Prostate gland (tissue), 2 donors: ENCODE results near the gene SFT2D3. TPM values are rescaled to one million over a fixed set of nuclear protein-coding genes. Genes with fewer than 3 reads are reported as not detected.

Experiments
- DNase-seq: peaks from one replicate; pipeline ENCODE4 v3.0.0-alpha.2; 2019; ENCODE audit warnings: low spot score
- H3K27ac ChIP-seq, 2 donors: fragments of 200-600 bp; sonication (generic); 2 replicates each; pipeline ENCODE4 v1.5.1; 2017 to 2019
- H3K27me3 ChIP-seq: fragments of 200-600 bp; sonication (generic); replicated peaks from 2 replicates; pipeline ENCODE4 v1.5.1; 2019; ENCODE audit not compliant: insufficient read depth
- H3K36me3 ChIP-seq, 2 donors: fragments of 200-600 bp; sonication (generic); 1 replicate in 1 of 2; 2 replicates in 1 of 2; pipeline versions ENCODE4 v1.5.1 to v1.8.1; 2017 to 2019
- H3K4me1 ChIP-seq: fragments of 200-600 bp; sonication (generic); replicated peaks from 2 replicates; pipeline ENCODE4 v1.5.1; 2019
- H3K4me3 ChIP-seq, 2 donors: fragments of 200-600 bp; sonication (generic); 2 replicates each; pipeline ENCODE4 v1.5.1; 2017 to 2019
- H3K9me3 ChIP-seq: fragments of 200-600 bp; sonication (generic); 2 replicates; pipeline ENCODE4 v1.5.1; 2017
- CTCF ChIP-seq, 4 experiments: fragments of 200-600 bp in 2 of 4; fragments of 450-650 bp in 2 of 4; sonication (generic) in 2 of 4; IDR thresholded peaks; 1 replicate in 3 of 4; 2 replicates in 1 of 4; pipeline ENCODE4 v1.5.1; 2016 to 2019; ENCODE audit warnings: antibody characterized with exemption in 4 of 4, mild to moderate bottlenecking in 2 of 4, moderate library complexity in 2 of 4
- POLR2A ChIP-seq: fragments of 450-650 bp; IDR thresholded peaks from one replicate; pipeline ENCODE4 v1.6.1; 2016; ENCODE audit warnings: antibody characterized with exemption, mild to moderate bottlenecking
- POLR2AphosphoS5 ChIP-seq: sonication (generic); formaldehyde crosslinking; IDR thresholded peaks from one replicate; pipeline ENCODE4 v1.6.1; 2017; ENCODE audit warnings: antibody characterized with exemption
- whole genome bisulfite sequencing: methylation state at CpG from one replicate; pipeline ENCODE4 v1.1.5; 2018; 5-methylcytosine and 5-hydroxymethylcytosine counted together
- intact Hi-C: fragments of 100-400 bp; cut with DNase I; formaldehyde crosslinking; loops from one replicate; pipeline ENCODE4 v1.14.2; 2022
- total RNA-seq, 2 donors: library from RNA; depleted of rRNA; stranded (reverse); fragments of >200 nt; gene quantifications; one replicate each; pipeline ENCODE4 v1.1.0, GENCODE V29; 2016

Gene SFT2D3
- total RNA-seq, 2 donors from 2014 or later: 14.8 to 22.2 TPM

GRCh38 chr2:127660291-127660578 lies 41.1 kb upstream of the SFT2D3 start:
- intact Hi-C loops: no loop called here
- Histone ChIP-seq H3K4me1 (no peaks in the 10 kb centered on the region), H3K27me3 (peaks cover 2% of the 10 kb centered on the region), H3K9me3 (no peaks in the 10 kb centered on the region), H3K36me3 (no peaks in the 10 kb centered on the region), H3K27ac (no peak overlapping the region), H3K4me3 (no peak overlapping the region)
- 79% methylated on average over 10 of the region's 10 CpGs for WGBS
- DNase-seq: no peak
- TF ChIP-seq POLR2A (no peak), POLR2AphosphoS5 (no peak), CTCF (IDR thresholded peaks at IDR 0.05) (no peak)

- WGBS: 80% methylated on average over 14 of the region's 14 CpGs
- no peak for DNase-seq
- Histone ChIP-seq H3K9me3 (no peaks in the 10 kb centered on the region), H3K4me1 (no peaks in the 10 kb centered on the region), H3K27ac (no peak overlapping the region), H3K36me3 (no peaks in the 10 kb centered on the region), H3K27me3 (peaks cover 2% of the 10 kb centered on the region), H3K4me3 (no peak overlapping the region)
- TF ChIP-seq CTCF (IDR thresholded peaks at IDR 0.05) (no peak), POLR2A (no peak), POLR2AphosphoS5 (no peak)
- intact Hi-C loops: no loop called here
Measured at GRCh38 chr2:127661072-127661649, 40.1 kb upstream of the SFT2D3 start.

GRCh38 chr2:127661949-127662510 lies 39.3 kb upstream of the SFT2D3 start:
- no peak overlapping the region for H3K4me3 ChIP-seq
- WGBS: 62% methylated on average over 9 of the region's 9 CpGs
- H3K4me1 ChIP-seq: no peaks in the 10 kb centered on the region
- no peaks in the 10 kb centered on the region for H3K9me3 ChIP-seq
- no peak overlapping the region for H3K27ac ChIP-seq
- peaks cover 2% of the 10 kb centered on the region for H3K27me3 ChIP-seq
- intact Hi-C loops: no loop called here
- TF ChIP-seq CTCF (IDR thresholded peaks at IDR 0.05): no peak
- TF ChIP-seq POLR2A: no peak
- TF ChIP-seq POLR2AphosphoS5: no peak
- no peak for DNase-seq
- H3K36me3 ChIP-seq: no peaks in the 10 kb centered on the region

GRCh38 chr2:127662937-127663565 lies 38.2 kb upstream of the SFT2D3 start:
- no peaks in the 10 kb centered on the region for H3K36me3 ChIP-seq
- DNase-seq: no peak
- 52% methylated on average over 9 of the region's 9 CpGs for WGBS
- H3K4me1 ChIP-seq: no peaks in the 10 kb centered on the region
- peaks cover 2% of the 10 kb centered on the region for H3K27me3 ChIP-seq
- intact Hi-C loops: no loop called here
- H3K4me3 ChIP-seq: no peak overlapping the region
- H3K27ac ChIP-seq: peak overlapping the region in 1 of 2 donors; percentile 54
- H3K9me3 ChIP-seq: no peaks in the 10 kb centered on the region
- TF ChIP-seq CTCF (IDR thresholded peaks at IDR 0.05) (no peak), POLR2AphosphoS5 (no peak), POLR2A (no peak)

GRCh38 chr2:127663566-127664064 lies 37.7 kb upstream of the SFT2D3 start:
- intact Hi-C loops: no loop called here
- 68% methylated on average over 6 of the region's 6 CpGs for WGBS
- H3K27me3 ChIP-seq: peaks cover 2% of the 10 kb centered on the region
- TF ChIP-seq CTCF (IDR thresholded peaks at IDR 0.05) (no peak), POLR2A (no peak), POLR2AphosphoS5 (no peak)
- H3K36me3 ChIP-seq: no peaks in the 10 kb centered on the region
- H3K27ac ChIP-seq: peak overlapping the region in 1 of 2 donors; percentile 54
- H3K4me1 ChIP-seq: no peaks in the 10 kb centered on the region
- no peak for DNase-seq
- H3K4me3 ChIP-seq: no peak overlapping the region
- H3K9me3 ChIP-seq: no peaks in the 10 kb centered on the region
